ENCODE results near the gene ALKBH1. TPM values are rescaled to one million over a fixed set of nuclear protein-coding genes. Genes with fewer than 3 reads are reported as not detected.
"Not testable (repeated sequence)": the region's sequence is repeated elsewhere in the genome, so short reads cannot be mapped to it uniquely, and the experiment has no call there.

Gene ALKBH1
- total RNA-seq, 3 donors from 2014 or later (not counting 1 experiment from before 2014, with no cell fraction given) = 3.6 to 10.2 (median 7.1) TPM

DNA sequence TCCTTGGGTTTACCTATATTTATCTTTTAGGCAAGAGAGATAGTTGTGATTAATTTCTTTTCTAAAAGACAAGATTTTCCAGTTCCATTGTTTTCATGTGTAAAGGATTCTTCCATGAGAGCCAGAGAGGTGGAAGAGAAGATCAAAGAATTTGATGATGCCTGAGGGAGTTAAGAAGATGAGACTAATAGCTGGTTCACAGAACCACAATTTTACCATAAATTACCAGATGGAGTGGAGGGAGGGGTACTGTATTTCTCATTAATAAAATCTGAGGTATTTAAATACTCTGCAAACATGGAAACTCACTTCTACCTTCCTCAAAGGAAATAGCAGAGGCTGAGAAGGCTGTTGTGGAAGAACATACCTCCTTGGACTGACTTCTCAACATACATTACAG is 34.6 kb downstream of the ALKBH1 start:
- Histone ChIP-seq H3K4me1 (ENCODE audit: control insufficient read depth, insufficient read depth, low read length) (no peaks in the 10 kb centered on the region), H3K27me3 (ENCODE audit: control insufficient read depth, insufficient read depth, low read length) (no peaks in the 10 kb centered on the region), H3K4me3 (ENCODE audit: low read length) (no peak overlapping the region), H3K36me3 (ENCODE audit: control insufficient read depth, insufficient read depth, low read length) (peaks cover 34% of the 10 kb centered on the region), H3K9me3 (ENCODE audit: control insufficient read depth, insufficient read depth, low read length) (no peaks in the 10 kb centered on the region), H3K27ac (ENCODE audit: low read length) (no peak overlapping the region)
- no peaks in the 10 kb centered on the region for H3K9me3 Mint-ChIP-seq
- DNase-seq (no peak), ATAC-seq (no peak)
- H3K4me1 Mint-ChIP-seq = no peaks in the 10 kb centered on the region
- H3K4me3 Mint-ChIP-seq = no peak overlapping the region
- no peak for TF ChIP-seq CTCF (IDR thresholded peaks at IDR 0.05)
- no peaks in the 10 kb centered on the region for H3K27me3 Mint-ChIP-seq (ENCODE audit: low read depth in 2 of 2)
- intact Hi-C loops (cut with micrococcal nuclease) = no loop called here
- peaks cover 14% of the 10 kb centered on the region for H3K36me3 Mint-ChIP-seq
- no peak overlapping the region for H3K27ac Mint-ChIP-seq

DNA sequence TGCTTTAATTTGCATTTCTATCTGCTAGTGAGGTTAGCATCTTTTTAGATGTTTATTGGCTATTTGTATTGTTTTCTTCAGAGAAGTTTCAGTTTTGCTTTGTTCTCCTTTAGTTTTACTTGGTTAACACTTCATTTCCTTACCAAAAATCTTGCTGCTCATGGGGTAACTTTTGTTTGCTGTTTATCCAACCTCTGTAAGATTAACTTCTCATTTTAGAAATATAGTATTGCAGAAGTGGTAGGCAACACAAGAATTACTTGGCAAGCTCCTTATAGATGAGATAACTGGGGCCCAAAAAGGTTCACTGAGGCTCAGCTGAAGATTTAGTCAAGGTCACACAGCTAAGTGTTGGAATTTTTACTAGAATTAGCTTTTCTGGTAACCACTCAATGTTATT is 40.5 kb downstream of the ALKBH1 start:
- Mint-ChIP-seq H3K27me3 (ENCODE audit: low read depth in 2 of 2) (no peaks in the 10 kb centered on the region), H3K4me1 (no peaks in the 10 kb centered on the region), H3K4me3 (no peak overlapping the region), H3K27ac (no peak overlapping the region), H3K9me3 (no peaks in the 10 kb centered on the region), H3K36me3 (no peaks in the 10 kb centered on the region)
- Histone ChIP-seq H3K4me1 (ENCODE audit: control insufficient read depth, insufficient read depth, low read length) (no peaks in the 10 kb centered on the region), H3K9me3 (ENCODE audit: control insufficient read depth, insufficient read depth, low read length) (no peaks in the 10 kb centered on the region), H3K36me3 (ENCODE audit: control insufficient read depth, insufficient read depth, low read length) (no peaks in the 10 kb centered on the region), H3K4me3 (ENCODE audit: low read length) (no peak overlapping the region), H3K27ac (ENCODE audit: low read length) (no peak overlapping the region), H3K27me3 (ENCODE audit: control insufficient read depth, insufficient read depth, low read length) (no peaks in the 10 kb centered on the region)
- TF ChIP-seq CTCF (IDR thresholded peaks at IDR 0.05) = no peak
- DNase-seq (no peak), ATAC-seq (no peak)
- intact Hi-C loops (cut with micrococcal nuclease) = no loop called here

DNA sequence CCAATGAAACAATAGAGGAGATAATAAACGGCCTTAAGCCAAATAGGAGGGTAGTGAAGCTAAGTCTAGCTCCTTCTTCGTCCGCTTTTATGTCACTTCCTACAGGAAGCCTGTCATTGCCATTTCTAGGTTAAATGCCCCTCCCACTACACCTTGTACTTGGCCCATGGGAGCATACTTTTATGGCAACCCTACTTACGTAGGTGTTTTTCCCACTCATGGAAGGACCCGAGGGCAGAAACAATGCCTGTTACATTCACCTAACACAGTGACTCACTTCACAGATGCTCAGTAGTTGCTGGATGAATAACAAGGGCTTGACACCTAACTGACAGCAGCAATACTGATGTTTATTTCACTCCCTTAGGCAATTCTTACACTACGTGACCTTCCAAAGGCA is 44.5 kb downstream of the ALKBH1 start:
- Mint-ChIP-seq H3K36me3 (no peaks in the 10 kb centered on the region), H3K27ac (no peak overlapping the region), H3K9me3 (no peaks in the 10 kb centered on the region), H3K4me1 (no peaks in the 10 kb centered on the region), H3K4me3 (no peak overlapping the region), H3K27me3 (ENCODE audit: low read depth in 2 of 2) (no peaks in the 10 kb centered on the region)
- H3K36me3 ChIP-seq (ENCODE audit: control insufficient read depth, insufficient read depth, low read length) = no peaks in the 10 kb centered on the region
- H3K9me3 ChIP-seq (ENCODE audit: control insufficient read depth, insufficient read depth, low read length) = no peaks in the 10 kb centered on the region
- ATAC-seq (no peak), DNase-seq (no peak)
- no peak overlapping the region for H3K27ac ChIP-seq (ENCODE audit: low read length)
- no peaks in the 10 kb centered on the region for H3K4me1 ChIP-seq (ENCODE audit: control insufficient read depth, insufficient read depth, low read length)
- intact Hi-C loops (cut with micrococcal nuclease) = no loop called here
- 89% methylated on average over 6 of the region's 6 CpGs for WGBS (ENCODE audit: insufficient coverage)
- H3K4me3 ChIP-seq (ENCODE audit: low read length) = no peak overlapping the region
- no peaks in the 10 kb centered on the region for H3K27me3 ChIP-seq (ENCODE audit: control insufficient read depth, insufficient read depth, low read length)
- no peak for TF ChIP-seq CTCF (IDR thresholded peaks at IDR 0.05)

GRCh38 chr14:77661562-77661961 is 46.3 kb downstream of the ALKBH1 start:
- DNase-seq; H3K27ac Mint-ChIP-seq; H3K4me3 ChIP-seq (ENCODE audit: low read length); H3K27ac ChIP-seq (ENCODE audit: low read length); H3K4me3 Mint-ChIP-seq; H3K4me1 ChIP-seq (ENCODE audit: control insufficient read depth, insufficient read depth, low read length); intact Hi-C loops (cut with micrococcal nuclease); H3K9me3 ChIP-seq (ENCODE audit: control insufficient read depth, insufficient read depth, low read length); H3K27me3 ChIP-seq (ENCODE audit: control insufficient read depth, insufficient read depth, low read length); H3K27me3 Mint-ChIP-seq (ENCODE audit: low read depth in 2 of 2); H3K36me3 ChIP-seq (ENCODE audit: control insufficient read depth, insufficient read depth, low read length); H3K36me3 Mint-ChIP-seq; H3K4me1 Mint-ChIP-seq; H3K9me3 Mint-ChIP-seq; ATAC-seq: not testable (repeated sequence)
- 87% methylated on average over 6 of the region's 9 CpGs for WGBS (ENCODE audit: insufficient coverage)
